Endodermal cell (in vitro differentiated cells): ENCODE results near the gene MRPS22. TPM values are rescaled to one million over a fixed set of nuclear protein-coding genes. Genes with fewer than 3 reads are reported as not detected.

ENCODE experiments used
- DNase-seq: peaks from one replicate; pipeline ENCODE4 v3.0.0-alpha.2; 2017
- H3K27ac ChIP-seq: 2 replicates; pipeline ENCODE4 v1.5.1; 2013; ENCODE audit warnings: mild to moderate bottlenecking, low read depth, low read length, moderate library complexity
- H3K27me3 ChIP-seq: 2 replicates; pipeline ENCODE4 v1.6.1; 2013; ENCODE audit warnings: mild to moderate bottlenecking, low read length, moderate library complexity; ENCODE audit not compliant: insufficient read depth, control insufficient read depth, poor library complexity, severe bottlenecking
- H3K36me3 ChIP-seq: 2 replicates; pipeline ENCODE4 v1.7.0; 2013; ENCODE audit warnings: mild to moderate bottlenecking, low read length, moderate library complexity; ENCODE audit not compliant: control insufficient read depth, insufficient read depth
- H3K4me1 ChIP-seq: one replicate; pipeline ENCODE4 v1.7.0; 2013; ENCODE audit warnings: low read length; ENCODE audit not compliant: control insufficient read depth, insufficient read depth
- H3K4me3 ChIP-seq: 2 replicates; pipeline ENCODE4 v1.5.1; 2013; ENCODE audit warnings: mild to moderate bottlenecking, low read length, moderate library complexity
- H3K9ac ChIP-seq: 2 replicates; pipeline ENCODE4 v1.6.1; 2013; ENCODE audit warnings: mild to moderate bottlenecking, low read length, moderate library complexity; ENCODE audit not compliant: poor library complexity, severe bottlenecking; ENCODE audit errors: extremely low read depth
- H3K9me3 ChIP-seq: 2 replicates; pipeline ENCODE4 v1.6.1; 2013; ENCODE audit warnings: mild to moderate bottlenecking, low read length, moderate library complexity; ENCODE audit not compliant: control insufficient read depth
- H3K27ac Mint-ChIP-seq: 2 replicates; pipeline ENCODE4 v1.8.0; 2020; ENCODE audit warnings: mixed read lengths
- H3K27me3 Mint-ChIP-seq: 2 replicates; pipeline ENCODE4 v1.8.0; 2021; ENCODE audit warnings: mild to moderate bottlenecking, mixed read lengths; ENCODE audit not compliant: insufficient read depth
- H3K36me3 Mint-ChIP-seq: 2 replicates; pipeline ENCODE4 v1.8.0; 2020; ENCODE audit warnings: low read depth, mixed read lengths
- H3K4me1 Mint-ChIP-seq: 2 replicates; pipeline ENCODE4 v1.8.0; 2020; ENCODE audit warnings: mixed read lengths
- H3K4me3 Mint-ChIP-seq: 2 replicates; pipeline ENCODE4 v1.8.0; 2020; ENCODE audit warnings: mild to moderate bottlenecking, moderate library complexity, mixed read lengths
- H3K9me3 Mint-ChIP-seq: 2 replicates; pipeline ENCODE4 v1.8.0; 2020; ENCODE audit warnings: mild to moderate bottlenecking, mixed read lengths
- WGBS, 2 experiments: methylation state at CpG; one replicate each; pipeline versions ENCODE4 v1.1.5 to v1.1.7; 2013; ENCODE audit warnings: missing lambda C conversion rate in 2 of 2, mixed read lengths in 1 of 2; ENCODE audit not compliant: insufficient coverage in 1 of 2, insufficient read length in 1 of 2; 5-methylcytosine and 5-hydroxymethylcytosine counted together
- total RNA-seq, 2 donors: library from RNA; stranded (reverse); fragmentation: NEBNext Ultra II Directional in 1 of 2; extraction: Animal tissue kit (Norgen Biotek cat#: 25700) in 1 of 2; gene quantifications; 2 replicates in 1 of 2; 3 replicates in 1 of 2; pipeline ENCODE4 v1.2.1, GENCODE V29; 2021
- TF ChIP-seq, protein P1 (sequence below): fragments of 200-600 bp; sonication (generic); conservative IDR thresholded peaks from 2 replicates; pipeline ENCODE4 v1.5.0; 2021; ENCODE audit warnings: antibody characterized with exemption, mild to moderate bottlenecking

The MRPS22 gene
- total RNA-seq, 2 donors from 2014 or later, result 34.8 to 38.7 TPM

DNA sequence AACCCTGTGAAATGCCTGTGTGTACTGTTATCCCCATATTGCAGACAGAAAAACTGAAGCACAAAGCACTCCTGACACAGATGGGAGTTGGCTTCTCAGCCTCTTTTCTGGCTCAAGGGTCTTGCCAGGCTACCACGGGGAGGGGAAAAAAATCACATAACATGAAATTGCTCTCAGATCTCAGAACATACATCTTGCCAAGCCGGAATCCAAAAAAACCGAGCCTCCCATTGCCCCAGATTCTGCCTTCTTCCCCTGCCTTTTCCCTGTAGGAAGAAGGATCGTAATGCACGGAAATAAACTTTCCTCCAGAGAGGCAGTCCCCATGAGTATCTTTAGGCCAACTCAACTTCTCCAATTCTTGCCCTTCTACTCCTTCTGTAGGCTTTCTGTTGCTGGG, 16.6 kb upstream of the MRPS22 start:
- no peaks in the 10 kb centered on the region for H3K36me3 Mint-ChIP-seq
- peaks cover 50% of the 10 kb centered on the region for H3K27me3 ChIP-seq
- no peak overlapping the region for H3K9ac ChIP-seq
- no peaks in the 10 kb centered on the region for H3K36me3 ChIP-seq
- 89 to 91% methylated on average over 3 to 5 of the region's 5 CpGs for WGBS, 2 experiments
- TF ChIP-seq, protein P1, sequence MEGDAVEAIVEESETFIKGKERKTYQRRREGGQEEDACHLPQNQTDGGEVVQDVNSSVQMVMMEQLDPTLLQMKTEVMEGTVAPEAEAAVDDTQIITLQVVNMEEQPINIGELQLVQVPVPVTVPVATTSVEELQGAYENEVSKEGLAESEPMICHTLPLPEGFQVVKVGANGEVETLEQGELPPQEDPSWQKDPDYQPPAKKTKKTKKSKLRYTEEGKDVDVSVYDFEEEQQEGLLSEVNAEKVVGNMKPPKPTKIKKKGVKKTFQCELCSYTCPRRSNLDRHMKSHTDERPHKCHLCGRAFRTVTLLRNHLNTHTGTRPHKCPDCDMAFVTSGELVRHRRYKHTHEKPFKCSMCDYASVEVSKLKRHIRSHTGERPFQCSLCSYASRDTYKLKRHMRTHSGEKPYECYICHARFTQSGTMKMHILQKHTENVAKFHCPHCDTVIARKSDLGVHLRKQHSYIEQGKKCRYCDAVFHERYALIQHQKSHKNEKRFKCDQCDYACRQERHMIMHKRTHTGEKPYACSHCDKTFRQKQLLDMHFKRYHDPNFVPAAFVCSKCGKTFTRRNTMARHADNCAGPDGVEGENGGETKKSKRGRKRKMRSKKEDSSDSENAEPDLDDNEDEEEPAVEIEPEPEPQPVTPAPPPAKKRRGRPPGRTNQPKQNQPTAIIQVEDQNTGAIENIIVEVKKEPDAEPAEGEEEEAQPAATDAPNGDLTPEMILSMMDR, result no peak
- H3K27ac Mint-ChIP-seq, result no peak overlapping the region
- H3K4me1 Mint-ChIP-seq, result peaks cover 2% of the 10 kb centered on the region
- H3K9me3 ChIP-seq, result no peaks in the 10 kb centered on the region
- DNase-seq, result no peak
- no peak overlapping the region for H3K4me3 ChIP-seq
- H3K27me3 Mint-ChIP-seq, result peaks cover 63% of the 10 kb centered on the region
- no peaks in the 10 kb centered on the region for H3K4me1 ChIP-seq
- H3K4me3 Mint-ChIP-seq, result no peak overlapping the region
- H3K9me3 Mint-ChIP-seq, result no peaks in the 10 kb centered on the region
- no peak overlapping the region for H3K27ac ChIP-seq

DNA sequence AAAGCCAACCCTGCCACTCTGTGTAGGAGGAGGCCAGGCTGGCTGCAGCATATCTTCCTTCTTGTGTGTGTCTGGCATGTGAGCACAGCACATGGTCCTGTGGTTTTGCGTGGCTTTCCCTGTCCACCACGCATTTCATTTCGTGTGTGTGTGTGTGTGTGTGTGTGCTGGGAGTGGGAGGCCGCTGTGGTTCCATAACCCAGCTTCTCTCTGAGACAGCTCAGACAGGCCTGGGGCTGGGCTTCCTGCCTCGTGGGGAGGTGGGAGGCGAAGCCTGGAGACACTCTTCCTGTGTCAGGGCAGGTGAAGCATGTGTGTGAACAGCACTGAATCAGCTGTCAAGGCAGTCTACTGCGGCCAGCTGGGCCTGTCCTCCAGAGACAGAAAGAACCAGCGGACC, 16.0 kb upstream of the MRPS22 start:
- H3K4me3 Mint-ChIP-seq, result no peak overlapping the region
- peaks cover 2% of the 10 kb centered on the region for H3K4me1 Mint-ChIP-seq
- no peak overlapping the region for H3K27ac Mint-ChIP-seq
- Histone ChIP-seq H3K36me3 (no peaks in the 10 kb centered on the region), H3K9me3 (no peaks in the 10 kb centered on the region), H3K4me1 (no peaks in the 10 kb centered on the region), H3K27ac (no peak overlapping the region), H3K9ac (no peak overlapping the region), H3K27me3 (peaks cover 56% of the 10 kb centered on the region), H3K4me3 (no peak overlapping the region)
- H3K9me3 Mint-ChIP-seq, result no peaks in the 10 kb centered on the region
- peaks cover 63% of the 10 kb centered on the region for H3K27me3 Mint-ChIP-seq
- no peak for DNase-seq
- H3K36me3 Mint-ChIP-seq, result no peaks in the 10 kb centered on the region
- whole genome bisulfite sequencing, 2 experiments, result 91 to 100% methylated on average over 1 to 8 of the region's 8 CpGs
- TF ChIP-seq, protein P1, result no peak

DNA sequence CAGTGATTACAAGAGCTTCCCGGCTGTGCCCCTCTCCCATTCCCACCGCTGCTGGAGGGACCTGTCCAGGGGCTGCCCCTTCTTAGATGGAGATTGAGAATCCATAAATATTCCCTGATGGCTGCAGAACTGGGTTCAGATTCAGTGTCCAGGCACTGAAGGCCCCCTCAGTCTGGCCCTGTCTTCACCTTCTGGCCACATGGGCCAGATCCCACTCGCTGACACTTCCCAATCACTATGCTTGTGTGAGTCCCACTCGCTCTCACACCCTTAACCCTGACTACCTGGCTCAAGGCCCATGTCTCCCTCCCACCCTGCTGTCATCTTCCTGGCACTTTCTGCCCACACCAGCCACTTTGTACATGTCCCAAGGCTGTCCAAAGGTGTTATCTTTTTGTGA, 15.5 kb upstream of the MRPS22 start:
- no peaks in the 10 kb centered on the region for H3K36me3 ChIP-seq
- H3K9me3 Mint-ChIP-seq, result no peaks in the 10 kb centered on the region
- H3K4me1 ChIP-seq, result no peaks in the 10 kb centered on the region
- H3K4me3 Mint-ChIP-seq, result no peak overlapping the region
- no peaks in the 10 kb centered on the region for H3K9me3 ChIP-seq
- TF ChIP-seq, protein P1, result no peak
- no peak overlapping the region for H3K4me3 ChIP-seq
- peaks cover 2% of the 10 kb centered on the region for H3K4me1 Mint-ChIP-seq
- peaks cover 56% of the 10 kb centered on the region for H3K27me3 ChIP-seq
- 96% methylated on average over 4 of the region's 4 CpGs; no CpG with 5 or more reads in 1 of the 2 experiments for WGBS, 2 experiments
- no peak overlapping the region for H3K27ac ChIP-seq
- H3K9ac ChIP-seq, result no peak overlapping the region
- peaks cover 65% of the 10 kb centered on the region for H3K27me3 Mint-ChIP-seq
- H3K36me3 Mint-ChIP-seq, result no peaks in the 10 kb centered on the region
- no peak for DNase-seq
- H3K27ac Mint-ChIP-seq, result no peak overlapping the region
